Peyer's patch (tissue), 4 donors: ENCODE results near the gene ENPEP. TPM values are rescaled to one million over a fixed set of nuclear protein-coding genes. Genes with fewer than 3 reads are reported as not detected.
"Not testable (repeated sequence)": the region's sequence is repeated elsewhere in the genome, so short reads cannot be mapped to it uniquely, and the experiment has no call there.

ENCODE experiments used
- DNase-seq, 3 donors: peaks; one replicate each; pipeline ENCODE4 v3.0.0-alpha.2; 2017 to 2019
- H3K27ac ChIP-seq, 4 donors: fragments of 200-600 bp; sonication (generic); one replicate each; pipeline ENCODE4 v1.5.1; 2016 to 2019
- H3K27me3 ChIP-seq, 2 donors: fragments of 200-600 bp; sonication (generic); one replicate each; pipeline ENCODE4 v1.5.1; 2019
- H3K36me3 ChIP-seq, 3 donors: fragments of 200-600 bp; sonication (generic); one replicate each; pipeline ENCODE4 v1.5.1; 2016 to 2019
- H3K4me1 ChIP-seq, 4 donors: fragments of 200-600 bp; sonication (generic); one replicate each; pipeline ENCODE4 v1.5.1; 2016 to 2019
- H3K4me3 ChIP-seq, 4 donors: fragments of 200-600 bp; sonication (generic); 1 replicate in 3 of 4; 2 replicates in 1 of 4; pipeline ENCODE4 v1.5.1; 2016 to 2019; ENCODE audit warnings: mild to moderate bottlenecking in 1 of 4
- H3K9me3 ChIP-seq, 4 donors: fragments of 200-600 bp; sonication (generic); one replicate each; pipeline ENCODE4 v1.5.1; 2016 to 2019; ENCODE audit warnings: mild to moderate bottlenecking in 1 of 4
- POLR2A ChIP-seq, 2 donors: fragments of 450-650 bp; IDR thresholded peaks; one replicate each; pipeline ENCODE4 v1.5.1; 2017; ENCODE audit warnings: antibody characterized with exemption in 2 of 2, mild to moderate bottlenecking in 2 of 2, moderate library complexity in 2 of 2
- total RNA-seq, 4 donors: library from RNA; depleted of rRNA; stranded (reverse); fragments of >200 nt; gene quantifications; one replicate each; pipeline ENCODE4 v1.1.0, GENCODE V29; 2016
- TF ChIP-seq, protein P1 (sequence below), 6 experiments: fragments of 450-650 bp in 4 of 6; fragments of 200-600 bp in 2 of 6; sonication (generic) in 1 of 6; IDR thresholded peaks; one replicate each; pipeline ENCODE4 v1.5.1; 2017 to 2019; ENCODE audit warnings: antibody characterized with exemption in 6 of 6, mild to moderate bottlenecking in 3 of 6, moderate library complexity in 1 of 6

The ENPEP gene
- total RNA-seq, 4 donors from 2014 or later, result 27.2 to 751 (median 412) TPM

DNA sequence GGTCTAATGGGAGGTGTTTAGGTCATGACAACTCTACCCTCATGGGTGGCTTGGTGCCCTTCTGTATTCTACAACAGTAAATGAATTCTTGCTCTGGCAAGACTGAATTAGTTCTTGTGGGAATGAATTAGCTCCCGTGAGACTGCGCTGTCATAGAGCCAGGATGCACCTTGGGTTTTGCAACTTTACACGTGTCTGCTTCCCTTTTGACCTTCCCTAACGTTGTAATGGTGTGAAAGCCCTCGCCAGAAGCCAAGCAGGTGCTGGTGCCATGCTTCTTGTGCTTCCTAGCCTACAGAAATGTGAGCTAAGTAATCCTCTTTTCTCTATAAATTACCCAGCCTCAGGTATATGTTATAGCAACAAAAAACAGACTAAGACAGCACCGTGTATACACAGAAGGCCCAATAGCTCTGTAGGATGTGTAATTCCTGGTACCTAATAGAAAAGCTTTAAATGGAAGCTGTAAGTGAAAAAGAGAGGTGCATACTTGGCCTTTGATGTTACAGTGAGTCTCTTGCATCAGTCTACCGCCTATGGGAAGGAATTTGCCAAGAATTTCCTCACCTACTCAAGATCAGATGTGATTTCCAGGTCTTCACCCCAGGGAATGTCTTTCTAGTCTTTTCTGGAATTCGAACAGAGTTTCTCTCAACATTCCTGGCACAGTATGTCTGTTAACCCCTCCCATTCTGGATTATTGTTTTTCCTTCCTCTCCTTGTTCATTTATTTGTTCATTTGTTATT lies 3.2 kb upstream of the ENPEP start:
- no peaks in the 10 kb centered on the region for H3K27me3 ChIP-seq
- TF ChIP-seq, protein P1, sequence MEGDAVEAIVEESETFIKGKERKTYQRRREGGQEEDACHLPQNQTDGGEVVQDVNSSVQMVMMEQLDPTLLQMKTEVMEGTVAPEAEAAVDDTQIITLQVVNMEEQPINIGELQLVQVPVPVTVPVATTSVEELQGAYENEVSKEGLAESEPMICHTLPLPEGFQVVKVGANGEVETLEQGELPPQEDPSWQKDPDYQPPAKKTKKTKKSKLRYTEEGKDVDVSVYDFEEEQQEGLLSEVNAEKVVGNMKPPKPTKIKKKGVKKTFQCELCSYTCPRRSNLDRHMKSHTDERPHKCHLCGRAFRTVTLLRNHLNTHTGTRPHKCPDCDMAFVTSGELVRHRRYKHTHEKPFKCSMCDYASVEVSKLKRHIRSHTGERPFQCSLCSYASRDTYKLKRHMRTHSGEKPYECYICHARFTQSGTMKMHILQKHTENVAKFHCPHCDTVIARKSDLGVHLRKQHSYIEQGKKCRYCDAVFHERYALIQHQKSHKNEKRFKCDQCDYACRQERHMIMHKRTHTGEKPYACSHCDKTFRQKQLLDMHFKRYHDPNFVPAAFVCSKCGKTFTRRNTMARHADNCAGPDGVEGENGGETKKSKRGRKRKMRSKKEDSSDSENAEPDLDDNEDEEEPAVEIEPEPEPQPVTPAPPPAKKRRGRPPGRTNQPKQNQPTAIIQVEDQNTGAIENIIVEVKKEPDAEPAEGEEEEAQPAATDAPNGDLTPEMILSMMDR (IDR thresholded peaks at IDR 0.05), result no peak
- no peak for TF ChIP-seq POLR2A (IDR thresholded peaks at IDR 0.05)
- H3K27ac ChIP-seq, result no peak overlapping the region
- H3K36me3 ChIP-seq, result no peaks in the 10 kb centered on the region
- H3K4me1 ChIP-seq, result no peaks in the 10 kb centered on the region
- no peaks in the 10 kb centered on the region for H3K9me3 ChIP-seq
- H3K4me3 ChIP-seq, result no peak overlapping the region
- no peak for DNase-seq

DNA sequence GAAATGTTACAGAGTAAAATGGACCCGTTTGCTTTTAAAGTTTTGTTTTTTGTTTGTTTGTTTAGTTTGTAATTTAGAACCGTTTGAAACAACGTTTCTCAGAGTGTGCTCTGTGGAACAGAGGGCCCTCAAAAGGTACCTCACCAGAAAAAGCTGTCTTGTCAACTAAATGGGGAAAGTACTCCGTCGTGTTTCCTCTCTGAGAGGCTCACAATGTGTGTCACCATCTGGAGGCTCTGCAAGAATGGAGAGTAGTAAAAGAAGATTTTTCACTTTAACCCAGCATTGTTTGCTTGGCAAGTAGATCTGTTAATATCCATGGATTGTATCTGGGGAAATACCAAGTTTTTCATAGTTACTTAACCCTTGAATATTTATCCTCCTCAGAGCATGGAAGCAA lies 1.5 kb upstream of the ENPEP start:
- TF ChIP-seq, protein P1 (IDR thresholded peaks at IDR 0.05), result no peak
- DNase-seq, result no peak
- no peaks in the 10 kb centered on the region for H3K9me3 ChIP-seq
- no peak overlapping the region for H3K27ac ChIP-seq
- H3K27me3 ChIP-seq, result no peaks in the 10 kb centered on the region
- no peaks in the 10 kb centered on the region for H3K36me3 ChIP-seq
- no peaks in the 10 kb centered on the region for H3K4me1 ChIP-seq
- H3K4me3 ChIP-seq, result no peak overlapping the region

DNA sequence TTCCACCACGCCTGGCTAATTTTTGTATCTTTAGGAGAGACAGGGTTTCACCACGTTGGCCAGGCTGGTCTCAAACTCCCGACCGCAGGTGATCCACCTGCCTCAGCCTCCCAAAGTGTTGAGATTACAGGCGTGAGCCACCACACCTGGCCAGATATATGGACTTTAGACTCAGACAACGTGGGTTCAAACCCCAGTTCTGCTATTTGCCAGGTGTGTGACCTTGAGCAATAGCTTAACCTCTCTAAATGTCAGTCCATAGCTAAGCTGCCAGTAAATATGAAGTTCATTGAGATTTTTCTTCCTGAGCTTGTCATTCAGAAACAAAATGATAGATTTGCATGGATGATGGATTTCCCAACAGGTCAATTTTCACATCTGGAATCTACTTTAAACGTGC lies 875 bp upstream of the ENPEP start:
- peak overlapping the region in 3 of 4 donors; percentile 37 to 85 (median 46) for H3K27ac ChIP-seq
- H3K9me3 ChIP-seq, H3K27me3 ChIP-seq, H3K4me3 ChIP-seq, H3K4me1 ChIP-seq, DNase-seq, H3K36me3 ChIP-seq: not testable (repeated sequence)

DNA sequence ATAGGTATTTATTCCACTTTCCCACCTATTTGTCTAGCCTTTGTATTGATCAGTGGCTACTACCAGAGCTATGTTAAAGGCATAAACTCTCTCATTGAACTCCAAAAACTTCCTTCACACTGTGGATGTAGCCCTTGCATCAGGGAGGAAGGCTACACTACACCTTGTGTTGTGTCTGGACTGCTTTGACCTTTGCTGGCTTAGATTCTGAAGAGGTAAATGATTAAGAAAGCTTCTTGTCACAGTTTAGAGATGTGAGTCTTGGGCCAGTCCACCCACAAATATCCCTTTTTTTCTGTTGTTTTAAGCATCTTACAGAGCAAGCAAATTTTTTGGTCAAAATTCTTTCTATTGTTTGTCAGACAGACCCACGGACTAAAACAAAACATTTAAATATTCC lies 1.9 kb downstream of the ENPEP start:
- Histone ChIP-seq H3K4me3 (peak overlapping the region in 3 of 4 donors; percentile 32 to 72 (median 57)), H3K27me3 (no peaks in the 10 kb centered on the region), H3K4me1 (no peaks in the 10 kb centered on the region), H3K27ac (peak overlapping the region in 2 of 4 donors; percentile 67 to 85), H3K36me3 (no peaks in the 10 kb centered on the region), H3K9me3 (no peaks in the 10 kb centered on the region)
- DNase-seq, result no peak
- TF ChIP-seq, protein P1 (IDR thresholded peaks at IDR 0.05), result no peak
- no peak for TF ChIP-seq POLR2A (IDR thresholded peaks at IDR 0.05)

DNA sequence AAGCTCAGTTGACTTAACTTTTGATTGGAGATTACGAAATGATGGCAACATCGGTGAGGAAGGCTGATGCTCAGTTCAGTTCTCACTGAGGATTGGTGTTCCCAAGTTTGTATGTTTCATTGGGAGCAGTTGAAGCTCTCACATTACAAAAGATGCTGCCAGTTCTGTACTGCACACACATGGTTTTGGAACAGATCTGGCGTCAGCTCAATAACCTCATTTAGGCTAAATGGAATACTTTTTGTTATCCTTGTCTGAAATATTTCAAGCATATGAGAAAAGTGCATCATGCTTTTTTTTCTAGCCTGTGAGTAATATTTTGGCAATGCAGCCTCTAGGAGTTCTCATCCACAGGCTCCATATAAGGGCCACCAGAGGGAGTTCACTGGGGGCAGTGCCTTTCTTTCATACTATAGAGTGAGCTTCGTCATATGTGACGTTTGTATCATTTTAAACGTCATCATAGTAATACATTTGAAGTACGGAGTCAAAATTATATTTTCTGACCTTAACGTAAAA lies 4.1 kb downstream of the ENPEP start:
- Histone ChIP-seq H3K27me3 (no peaks in the 10 kb centered on the region), H3K36me3 (no peaks in the 10 kb centered on the region), H3K4me3 (peak overlapping the region in 2 of 4 donors; percentile 41 to 57), H3K9me3 (no peaks in the 10 kb centered on the region), H3K27ac (peak overlapping the region in 2 of 4 donors; percentile 5 to 54), H3K4me1 (no peaks in the 10 kb centered on the region)
- TF ChIP-seq, protein P1 (IDR thresholded peaks at IDR 0.05), result peak in 3 of 6 experiments; percentile 39 to 54 (median 44)
- TF ChIP-seq POLR2A (IDR thresholded peaks at IDR 0.05), result no peak
- DNase-seq, result no peak

DNA sequence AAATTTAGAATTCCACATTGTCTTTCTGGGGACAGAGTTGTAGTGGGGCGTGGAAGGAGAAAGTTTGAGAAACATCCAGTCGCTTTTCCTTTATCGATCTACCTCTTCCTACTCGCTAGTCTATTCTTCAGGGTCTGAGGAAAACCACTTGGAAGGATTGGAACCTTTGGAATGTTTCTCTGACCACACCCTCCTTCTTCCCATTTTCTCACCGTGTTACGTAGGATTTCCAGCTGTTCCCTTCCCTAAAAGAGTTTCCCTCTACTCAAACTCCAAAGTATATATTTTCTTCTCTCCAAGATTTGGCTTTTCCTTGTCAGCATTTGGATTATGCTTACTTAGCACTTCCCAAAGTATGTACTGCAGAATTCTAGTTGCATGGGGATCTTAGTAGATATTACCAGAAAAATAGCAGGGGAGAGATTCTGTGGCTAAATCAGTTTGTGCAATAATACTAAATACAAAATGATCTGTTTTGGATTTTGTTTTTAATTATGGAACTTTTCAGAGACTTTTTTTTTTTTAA lies 4.9 kb downstream of the ENPEP start:
- H3K27ac ChIP-seq, result peak overlapping the region in 2 of 4 donors; percentile 47 to 54
- no peaks in the 10 kb centered on the region for H3K36me3 ChIP-seq
- no peaks in the 10 kb centered on the region for H3K9me3 ChIP-seq
- TF ChIP-seq POLR2A (IDR thresholded peaks at IDR 0.05), result no peak
- TF ChIP-seq, protein P1 (IDR thresholded peaks at IDR 0.05), result no peak
- no peaks in the 10 kb centered on the region for H3K27me3 ChIP-seq
- peak overlapping the region in 2 of 4 donors; percentile 40 to 57 for H3K4me3 ChIP-seq
- DNase-seq, result no peak
- H3K4me1 ChIP-seq, result no peaks in the 10 kb centered on the region
